GM12865 (cell line): Measurements from ENCODE around the gene TTLL8.

ENCODE experiments used
- DNase-seq: peaks from one replicate; pipeline ENCODE4 v3.0.0; 2010; ENCODE audit warnings: low read depth
- H3K4me3 ChIP-seq: 2 replicates; pipeline ENCODE4 v1.5.1; 2011; ENCODE audit warnings: mild to moderate bottlenecking, low read depth, low read length, control low read depth
- CTCF ChIP-seq: IDR thresholded peaks from 2 replicates; pipeline ENCODE4 v1.5.1; 2011; ENCODE audit warnings: low read length, control low read depth, low read depth, inconsistent platforms; ENCODE audit not compliant: insufficient read depth; ENCODE audit errors: missing control alignments

TTLL8 gene

DNA sequence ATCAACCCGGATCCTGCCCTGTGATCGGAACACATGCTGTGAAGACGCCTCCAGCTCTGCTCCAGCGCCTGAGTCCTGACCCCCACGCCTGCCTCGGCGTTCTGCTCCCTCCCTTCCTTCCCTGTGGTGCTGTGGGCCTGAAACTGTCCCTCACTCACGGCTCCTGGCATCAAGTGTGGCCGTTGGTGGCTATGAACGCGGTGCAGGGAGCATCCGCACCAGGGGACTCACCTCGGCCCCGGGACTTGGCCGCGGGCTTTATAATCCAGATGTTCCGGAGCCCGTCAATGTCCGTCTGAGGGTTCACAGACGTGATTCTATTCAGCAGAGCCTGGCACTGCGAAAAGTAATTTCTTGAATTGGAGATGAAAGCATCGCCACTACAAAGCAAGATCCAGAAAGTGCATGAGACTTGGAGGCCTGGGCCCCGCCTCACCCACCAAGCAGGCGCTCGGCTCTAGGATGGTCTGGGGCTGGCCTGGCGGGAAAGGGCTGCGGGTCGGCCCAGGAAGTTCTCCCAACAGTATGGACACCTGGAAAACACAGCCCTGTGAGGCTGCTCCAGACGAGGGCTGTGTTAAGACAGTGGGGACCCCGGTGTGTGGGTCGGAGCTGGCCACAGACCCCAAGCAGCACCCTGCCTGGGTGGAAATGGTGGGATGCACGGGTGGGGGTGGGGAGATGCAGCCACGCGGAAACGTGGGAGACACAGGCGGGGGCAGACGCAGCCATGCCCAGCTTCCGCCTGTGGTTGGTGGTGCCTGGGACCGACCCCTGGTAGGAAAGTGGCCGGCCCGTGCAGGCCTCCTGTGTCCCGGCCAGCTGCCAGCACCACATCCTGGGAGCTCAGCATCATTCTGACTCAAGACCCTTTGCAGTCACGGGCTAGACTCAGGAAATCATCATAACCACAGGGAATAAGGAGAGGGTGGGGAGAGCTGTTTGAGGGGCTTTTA is 23.7 kb downstream of the TTLL8 start:
- no peak for TF ChIP-seq CTCF
- no peak overlapping the region for H3K4me3 ChIP-seq
- peak; percentile 36 for DNase-seq

- TF ChIP-seq CTCF = no peak
- no peak for DNase-seq
- H3K4me3 ChIP-seq = no peak overlapping the region
Measured at GRCh38 chr22:50032941-50033601, 25.0 kb downstream of the TTLL8 start.

DNA sequence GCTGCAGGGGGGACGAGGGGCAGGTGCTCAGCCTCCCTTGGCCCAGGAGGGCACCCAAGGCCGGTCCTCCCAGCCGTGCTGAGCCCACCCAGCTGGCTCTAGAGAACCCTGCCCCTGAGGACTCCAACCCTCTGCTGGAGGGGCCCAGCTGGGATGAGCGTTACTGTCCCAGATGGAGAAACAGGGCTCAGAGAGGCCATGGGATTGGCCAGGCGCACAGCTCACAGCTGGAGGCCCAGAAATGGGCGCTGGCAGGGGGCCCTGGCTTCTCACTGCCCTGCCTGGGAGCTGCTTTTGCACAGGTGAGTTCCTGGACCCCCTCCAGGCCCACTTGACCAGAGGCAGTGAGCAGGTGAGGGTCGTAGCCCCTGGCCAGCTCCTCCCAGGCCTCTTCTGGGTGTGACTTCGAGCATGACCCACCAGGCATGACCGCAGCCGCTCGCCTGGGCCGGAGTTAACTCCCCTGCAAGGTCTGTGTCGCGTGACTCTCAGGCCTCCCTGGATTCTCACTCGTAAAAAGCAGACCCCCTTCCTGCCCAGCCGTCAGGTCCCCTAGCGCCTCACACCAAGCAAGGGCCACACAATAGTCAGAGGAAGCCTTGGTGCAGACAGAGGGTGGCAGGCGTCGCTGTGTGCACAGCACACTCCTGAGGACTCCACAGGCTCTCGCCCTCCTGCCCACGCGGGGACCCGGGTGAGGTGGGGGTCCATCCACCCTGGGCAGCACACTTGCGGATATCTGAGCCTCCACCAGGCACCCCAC is 25.8 kb downstream of the TTLL8 start:
- H3K4me3 ChIP-seq = no peak overlapping the region
- TF ChIP-seq CTCF = no peak
- DNase-seq = no peak

DNA sequence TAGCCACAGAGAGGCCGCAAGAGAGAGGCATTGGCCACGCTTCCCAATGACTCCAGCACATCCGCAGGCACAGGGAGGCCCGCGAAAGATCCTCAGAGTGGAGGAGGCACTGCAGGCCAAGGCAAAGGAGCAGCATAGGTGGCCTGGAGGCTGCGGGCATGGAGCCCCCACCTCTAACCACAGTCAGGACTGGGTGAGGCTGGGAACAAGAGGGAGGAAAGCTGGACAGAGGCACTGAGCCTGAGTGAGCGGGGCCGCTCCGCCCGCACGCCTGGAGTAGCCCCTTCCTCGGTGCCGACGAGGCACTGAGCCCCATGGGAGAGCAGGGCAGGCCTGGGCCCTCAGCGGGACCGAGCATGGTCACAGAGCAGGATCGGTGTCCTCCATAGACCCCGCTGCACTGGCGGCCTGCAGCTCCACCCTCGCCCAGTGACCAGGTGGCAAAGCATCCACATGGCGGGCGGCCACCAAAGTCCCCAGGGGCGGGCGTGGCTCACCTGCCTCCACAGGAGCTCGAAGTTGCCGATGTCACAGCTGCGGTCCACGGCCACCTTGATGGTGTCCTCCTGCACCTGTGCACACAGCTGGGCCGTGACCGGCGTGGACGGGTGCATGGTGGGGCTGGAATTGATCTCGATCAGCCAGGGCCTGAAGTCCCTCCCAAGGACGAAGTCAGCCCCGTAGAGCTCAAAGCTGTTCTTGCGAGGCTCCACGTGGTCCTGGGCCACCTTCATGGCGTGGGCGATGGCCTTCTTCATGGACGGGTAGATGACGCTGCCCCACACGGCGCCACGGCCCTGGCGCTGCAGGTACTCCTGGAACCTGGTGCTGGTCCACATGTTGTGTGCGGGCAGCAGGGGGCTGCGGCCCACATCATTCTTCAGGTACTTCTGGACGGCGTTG is 26.7 kb downstream of the TTLL8 start:
- H3K4me3 ChIP-seq = no peak overlapping the region
- DNase-seq = no peak
- no peak for TF ChIP-seq CTCF

GRCh38 chr22:50030297-50031188 is 27.6 kb downstream of the TTLL8 start:
- TF ChIP-seq CTCF = peak; percentile 89
- no peak overlapping the region for H3K4me3 ChIP-seq
- DNase-seq = peak; percentile 88
